Right atrium auricular region (tissue), 2 donors: Measurements from ENCODE around the gene SORD. TPM values are rescaled to one million over a fixed set of nuclear protein-coding genes. Genes with fewer than 3 reads are reported as not detected.

ENCODE experiments used
- DNase-seq: peaks from one replicate; pipeline ENCODE4 v3.0.0-alpha.2; 2019; ENCODE audit warnings: low spot score
- H3K27ac ChIP-seq, 2 donors: fragments of 200-600 bp; sonication (generic); 1 replicate in 1 of 2; 2 replicates in 1 of 2; pipeline ENCODE4 v1.5.1; 2016 to 2019
- H3K27me3 ChIP-seq, 2 donors: fragments of 200-600 bp; sonication (generic); one replicate each; pipeline versions ENCODE4 v1.5.1 to v1.6.0; 2017 to 2019
- H3K36me3 ChIP-seq: fragments of 200-600 bp; sonication (generic); one replicate; pipeline ENCODE4 v1.5.1; 2016
- H3K4me1 ChIP-seq, 2 donors: fragments of 200-600 bp; sonication (generic); one replicate each; pipeline versions ENCODE4 v1.5.1 to v1.6.0; 2017 to 2019
- H3K4me3 ChIP-seq, 2 donors: fragments of 200-600 bp; sonication (generic); 1 replicate in 1 of 2; 2 replicates in 1 of 2; pipeline ENCODE4 v1.5.1; 2017 to 2019; ENCODE audit warnings: mild to moderate bottlenecking in 1 of 2, moderate library complexity in 1 of 2
- H3K9me3 ChIP-seq, 2 donors: fragments of 200-600 bp; sonication (generic); one replicate each; pipeline ENCODE4 v1.5.1; 2019
- CTCF ChIP-seq, 2 donors: fragments of 200-600 bp; sonication (generic); IDR thresholded peaks; one replicate each; pipeline ENCODE4 v1.5.1; 2019; ENCODE audit warnings: antibody characterized with exemption in 2 of 2
- total RNA-seq, 2 donors: library from RNA; depleted of rRNA; stranded (reverse); fragments of >200 nt; gene quantifications; one replicate each; pipeline ENCODE4 v1.1.0, GENCODE V29; 2016

SORD gene
- total RNA-seq, 2 donors from 2014 or later, result 5.7 to 9.0 TPM

GRCh38 chr15:45113380-45113990, 90.5 kb downstream of the SORD start:
- Histone ChIP-seq H3K4me3 (peak overlapping the region in 1 of 2 donors; percentile 24), H3K36me3 (no peaks in the 10 kb centered on the region), H3K27ac (no peak overlapping the region), H3K27me3 (peaks cover 17 to 22% of the 10 kb centered on the region in 2 donors), H3K4me1 (peaks cover 0 to 39% of the 10 kb centered on the region in 2 donors), H3K9me3 (no peaks in the 10 kb centered on the region)
- TF ChIP-seq CTCF (IDR thresholded peaks at IDR 0.05), result no peak
- DNase-seq, result no peak

- Histone ChIP-seq H3K36me3 (no peaks in the 10 kb centered on the region), H3K27ac (no peak within 1 kb of the TSS), H3K4me1 (peaks cover 0 to 39% of the 10 kb centered on the region in 2 donors), H3K9me3 (no peaks in the 10 kb centered on the region), H3K27me3 (peaks cover 17 to 22% of the 10 kb centered on the region in 2 donors), H3K4me3 (peak within 1 kb of the TSS in 1 of 2 donors; percentile 26)
- no peak for TF ChIP-seq CTCF (IDR thresholded peaks at IDR 0.05)
- DNase-seq, result no peak
Measured at GRCh38 chr15:45114076-45114750, 91.2 kb downstream of the SORD start, which contains the start of the genes DUOX2 and DUOXA2. TSS of gene DUOX2 (minus strand) at chr15:45114172. CDS start at chr15:45113411, 761 bp downstream. TSS of gene DUOXA2 (plus strand) at chr15:45114326. CDS start at chr15:45114606, 280 bp downstream.

GRCh38 chr15:45114751-45115085, 91.7 kb downstream of the SORD start:
- H3K4me1 ChIP-seq, result peaks cover 0 to 39% of the 10 kb centered on the region in 2 donors
- peaks cover 17 to 22% of the 10 kb centered on the region in 2 donors for H3K27me3 ChIP-seq

GRCh38 chr15:45115312-45115820, 92.4 kb downstream of the SORD start:
- peaks cover 17 to 22% of the 10 kb centered on the region in 2 donors for H3K27me3 ChIP-seq
- no peak overlapping the region for H3K27ac ChIP-seq
- no peak overlapping the region for H3K4me3 ChIP-seq
- DNase-seq, result no peak
- no peak for TF ChIP-seq CTCF (IDR thresholded peaks at IDR 0.05)
- H3K36me3 ChIP-seq, result no peaks in the 10 kb centered on the region
- H3K4me1 ChIP-seq, result peaks cover 0 to 39% of the 10 kb centered on the region in 2 donors
- H3K9me3 ChIP-seq, result no peaks in the 10 kb centered on the region

More at GRCh38 chr15:45114751-45115085, 91.7 kb downstream of the SORD start:
- no peak overlapping the region for H3K27ac ChIP-seq
- no peaks in the 10 kb centered on the region for H3K9me3 ChIP-seq
- no peak for TF ChIP-seq CTCF (IDR thresholded peaks at IDR 0.05)
- DNase-seq, result no peak
- H3K4me3 ChIP-seq, result peak overlapping the region in 1 of 2 donors; percentile 26
- no peaks in the 10 kb centered on the region for H3K36me3 ChIP-seq

GRCh38 chr15:45116006-45116481, 93.0 kb downstream of the SORD start:
- Histone ChIP-seq H3K27me3 (peaks cover 17 to 22% of the 10 kb centered on the region in 2 donors), H3K27ac (no peak overlapping the region), H3K36me3 (no peaks in the 10 kb centered on the region), H3K4me1 (peaks cover 0 to 39% of the 10 kb centered on the region in 2 donors), H3K9me3 (no peaks in the 10 kb centered on the region), H3K4me3 (no peak overlapping the region)
- no peak for TF ChIP-seq CTCF (IDR thresholded peaks at IDR 0.05)
- no peak for DNase-seq
